Mammary epithelial cell (primary cell): ENCODE data around the gene IL2RA.

Experiments
- EZH2 ChIP-seq: IDR thresholded peaks from 2 replicates; pipeline ENCODE4 v1.6.1; 2012; ENCODE audit warnings: low read length, inconsistent platforms, borderline replicate concordance
- TF ChIP-seq, protein P1 (sequence below), 2 donors: IDR thresholded peaks in 1 of 2; conservative IDR thresholded peaks in 1 of 2; 2 replicates each; pipeline ENCODE4 v1.5.1; 2011 to 2012; ENCODE audit warnings: inconsistent platforms in 2 of 2, low read length in 2 of 2, mild to moderate bottlenecking in 2 of 2, control low read depth in 1 of 2, low read depth in 1 of 2; ENCODE audit not compliant: insufficient read depth in 1 of 2; ENCODE audit errors: extremely low read depth in 1 of 2

DNA sequence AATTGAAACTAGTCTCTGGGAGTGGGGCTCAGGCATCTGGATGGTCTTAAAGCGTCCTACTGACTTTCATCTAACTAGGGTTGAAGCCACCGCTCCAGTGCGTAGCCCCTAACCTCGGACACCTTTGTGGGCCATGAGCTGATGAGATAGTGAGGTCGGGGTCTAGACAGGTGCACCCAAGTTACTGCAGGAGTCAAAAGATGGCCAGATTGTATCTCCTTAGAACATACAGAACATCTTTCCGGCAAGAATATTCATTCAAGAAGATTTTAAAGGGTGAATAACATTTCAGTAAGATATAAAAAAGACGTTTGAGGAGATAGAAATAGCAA, 47.2 kb upstream of the IL2RA start:
- TF ChIP-seq, protein P1, sequence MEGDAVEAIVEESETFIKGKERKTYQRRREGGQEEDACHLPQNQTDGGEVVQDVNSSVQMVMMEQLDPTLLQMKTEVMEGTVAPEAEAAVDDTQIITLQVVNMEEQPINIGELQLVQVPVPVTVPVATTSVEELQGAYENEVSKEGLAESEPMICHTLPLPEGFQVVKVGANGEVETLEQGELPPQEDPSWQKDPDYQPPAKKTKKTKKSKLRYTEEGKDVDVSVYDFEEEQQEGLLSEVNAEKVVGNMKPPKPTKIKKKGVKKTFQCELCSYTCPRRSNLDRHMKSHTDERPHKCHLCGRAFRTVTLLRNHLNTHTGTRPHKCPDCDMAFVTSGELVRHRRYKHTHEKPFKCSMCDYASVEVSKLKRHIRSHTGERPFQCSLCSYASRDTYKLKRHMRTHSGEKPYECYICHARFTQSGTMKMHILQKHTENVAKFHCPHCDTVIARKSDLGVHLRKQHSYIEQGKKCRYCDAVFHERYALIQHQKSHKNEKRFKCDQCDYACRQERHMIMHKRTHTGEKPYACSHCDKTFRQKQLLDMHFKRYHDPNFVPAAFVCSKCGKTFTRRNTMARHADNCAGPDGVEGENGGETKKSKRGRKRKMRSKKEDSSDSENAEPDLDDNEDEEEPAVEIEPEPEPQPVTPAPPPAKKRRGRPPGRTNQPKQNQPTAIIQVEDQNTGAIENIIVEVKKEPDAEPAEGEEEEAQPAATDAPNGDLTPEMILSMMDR (conservative IDR thresholded peaks at IDR 0.05 in 1 of 2, IDR thresholded peaks at IDR 0.05 in 1 of 2; ENCODE audit: extremely low read depth in 1 of 2, insufficient read depth in 1 of 2, low read depth in 1 of 2, low read length in 2 of 2): no peak
- no peak for TF ChIP-seq EZH2
